Ishikawa (cell line): ENCODE data around the gene LAMTOR3.

ENCODE experiments used
- CEBPB ChIP-seq: IDR thresholded peaks from 2 replicates; pipeline ENCODE4 v1.6.1; 2012
- CREB1 ChIP-seq: IDR thresholded peaks from 2 replicates; pipeline ENCODE4 v1.6.1; 2012; ENCODE audit warnings: low read depth
- EGR1 ChIP-seq: IDR thresholded peaks from 2 replicates; pipeline ENCODE4 v1.6.1; 2012
- EP300 ChIP-seq: IDR thresholded peaks from 2 replicates; pipeline ENCODE4 v1.6.1; 2012; ENCODE audit warnings: borderline replicate concordance
- FOXM1 ChIP-seq: IDR thresholded peaks from 2 replicates; pipeline ENCODE4 v1.6.1; 2012; ENCODE audit warnings: low read depth, borderline replicate concordance
- MAX ChIP-seq: IDR thresholded peaks from 2 replicates; pipeline ENCODE4 v1.6.1; 2012
- NFIC ChIP-seq: IDR thresholded peaks from 2 replicates; pipeline ENCODE4 v1.6.1; 2012
- RAD21 ChIP-seq: IDR thresholded peaks from 2 replicates; pipeline ENCODE4 v1.6.1; 2012; ENCODE audit warnings: low read depth
- REST ChIP-seq: IDR thresholded peaks from 2 replicates; pipeline ENCODE4 v1.6.1; 2012; ENCODE audit warnings: low read depth, mild to moderate bottlenecking
- TAF1 ChIP-seq: IDR thresholded peaks from 2 replicates; pipeline ENCODE4 v1.6.1; 2012; ENCODE audit warnings: low read depth, mild to moderate bottlenecking
- TCF12 ChIP-seq: IDR thresholded peaks from 2 replicates; pipeline ENCODE4 v1.6.1; 2012; ENCODE audit warnings: low read depth
- TEAD4 ChIP-seq: IDR thresholded peaks from 2 replicates; pipeline ENCODE4 v1.6.1; 2012
- USF1 ChIP-seq: IDR thresholded peaks from 2 replicates; pipeline ENCODE4 v1.6.1; 2012
- YY1 ChIP-seq: IDR thresholded peaks from 2 replicates; pipeline ENCODE4 v1.6.1; 2012; ENCODE audit warnings: low read depth
- ZBTB7A ChIP-seq: IDR thresholded peaks from 2 replicates; pipeline ENCODE4 v1.6.1; 2012; ENCODE audit warnings: low read depth

Gene LAMTOR3

GRCh38 chr4:99885687-99886086, 8.5 kb downstream of the LAMTOR3 start:
- TF ChIP-seq TCF12 (no peak), TAF1 (no peak), EGR1 (no peak), CREB1 (no peak), TEAD4 (no peak), MAX (no peak), RAD21 (no peak), REST (no peak), USF1 (no peak), YY1 (no peak), NFIC (no peak), ZBTB7A (no peak), CEBPB (no peak), FOXM1 (no peak), EP300 (no peak)

GRCh38 chr4:99885063-99885664, 9.1 kb downstream of the LAMTOR3 start:
- TF ChIP-seq NFIC = no peak
- TF ChIP-seq TCF12 = no peak
- TF ChIP-seq RAD21 = peak; percentile 69
- TF ChIP-seq EGR1 = no peak

GRCh38 chr4:99879458-99879857, 14.8 kb downstream of the LAMTOR3 start:
- no peak for TF ChIP-seq TEAD4
- TF ChIP-seq EGR1 = no peak
- TF ChIP-seq CREB1 = no peak
- TF ChIP-seq CEBPB = no peak
- TF ChIP-seq EP300 = no peak
- no peak for TF ChIP-seq TCF12
- TF ChIP-seq USF1 = no peak
- TF ChIP-seq MAX = no peak
- TF ChIP-seq YY1 = no peak
- TF ChIP-seq NFIC = no peak
- TF ChIP-seq TAF1 = no peak

- TF ChIP-seq FOXM1 (no peak), TCF12 (no peak), EGR1 (no peak), TAF1 (no peak), EP300 (no peak), NFIC (no peak), ZBTB7A (no peak), RAD21 (no peak), CEBPB (no peak), TEAD4 (no peak), MAX (no peak), CREB1 (no peak), YY1 (no peak), USF1 (no peak), REST (no peak)
These were observed 15.6 kb downstream of the LAMTOR3 start for GRCh38 chr4:99878604-99879003.

- no peak for TF ChIP-seq CREB1
- no peak for TF ChIP-seq USF1
- TF ChIP-seq EGR1 = no peak
- no peak for TF ChIP-seq MAX
- no peak for TF ChIP-seq TAF1
- no peak for TF ChIP-seq TCF12
- TF ChIP-seq ZBTB7A = no peak
- TF ChIP-seq REST = no peak
- TF ChIP-seq CEBPB = no peak
- no peak for TF ChIP-seq RAD21
- no peak for TF ChIP-seq FOXM1
- TF ChIP-seq EP300 = no peak
- no peak for TF ChIP-seq NFIC
- no peak for TF ChIP-seq TEAD4
- TF ChIP-seq YY1 = no peak
These were observed 17.3 kb downstream of the LAMTOR3 start for GRCh38 chr4:99876946-99877345.
